Measurements from ENCODE around the gene GTSF1L.

DNA sequence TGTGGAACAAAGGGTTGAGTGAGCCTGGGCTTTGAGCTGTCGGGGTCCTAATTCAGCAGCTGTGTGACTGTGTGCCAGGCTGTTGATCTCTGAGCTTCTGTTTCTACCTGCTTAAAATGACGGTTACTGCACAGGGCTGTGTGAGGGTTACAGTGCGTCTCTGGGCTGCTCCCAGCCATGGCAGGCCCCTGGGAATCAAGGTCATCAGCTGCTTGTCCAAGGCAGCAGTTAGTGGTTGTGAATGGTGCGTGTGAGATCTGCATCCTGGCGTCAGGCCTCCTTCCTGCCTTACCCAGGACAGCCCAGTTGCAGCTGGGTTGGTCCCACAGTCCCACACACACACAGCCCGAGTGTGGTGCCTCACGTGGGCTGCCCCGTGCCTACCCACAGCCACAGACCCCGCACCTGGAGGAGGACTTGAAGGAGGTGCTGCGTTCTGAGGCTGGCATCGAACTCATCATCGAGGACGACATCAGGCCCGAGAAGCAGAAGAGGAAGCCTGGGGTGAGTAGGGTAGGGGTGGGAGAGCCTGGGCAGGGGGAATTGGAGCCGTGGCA is 15.6 kb downstream of the GTSF1L start:
- TF ChIP-seq POLR2A (IDR thresholded peaks at IDR 0.05; ENCODE audit: low read depth, low read length) (no peak), POLR2AphosphoS5 (IDR thresholded peaks at IDR 0.05; ENCODE audit: low read depth, low read length) (no peak), TAF1 (IDR thresholded peaks at IDR 0.05; ENCODE audit: low read depth, low read length) (no peak)

Data from GM12891 (cell line).